Stimulated activated naive CD8-positive, alpha-beta T cell treated with anti-CD3 and anti-CD28 coated beads, Interleukin-15, amount 100 ng/mL, for 72 hours (primary cell): ENCODE data around the gene EIPR1.
A peak's percentile ranks its signal among the peaks of the same experiment; 100 is the strongest.

ENCODE experiments used
- ATAC-seq: fragments of 150-1000 bp; cut with Tn5 transposase; 2 replicates; pipeline ENCODE4 v1.10.0; 2021; ENCODE audit warnings: mild to moderate bottlenecking, moderate library complexity
- DNase-seq, 2 donors: peaks; one replicate each; pipeline ENCODE4 v3.0.0; 2021 to 2022
- H3K27ac Mint-ChIP-seq, 2 donors: one replicate each; pipeline ENCODE4 v1.8.0; 2022; ENCODE audit warnings: mild to moderate bottlenecking in 2 of 2, mixed read lengths in 2 of 2, moderate library complexity in 2 of 2
- H3K27me3 Mint-ChIP-seq: one replicate; pipeline ENCODE4 v1.8.0; 2022; ENCODE audit warnings: mixed read lengths
- H3K4me1 Mint-ChIP-seq: one replicate; pipeline ENCODE4 v1.8.0; 2022; ENCODE audit warnings: mild to moderate bottlenecking, mixed read lengths
- H3K4me3 Mint-ChIP-seq, 2 donors: one replicate each; pipeline ENCODE4 v1.8.0; 2022; ENCODE audit warnings: mild to moderate bottlenecking in 2 of 2, mixed read lengths in 2 of 2, moderate library complexity in 1 of 2
- H3K9me3 Mint-ChIP-seq, 2 donors: one replicate each; pipeline ENCODE4 v1.8.0; 2022; ENCODE audit warnings: mixed read lengths in 2 of 2

The EIPR1 gene

GRCh38 chr2:3198119-3198518 is 179.5 kb downstream of the EIPR1 start:
- Mint-ChIP-seq H3K27me3 (no peaks in the 10 kb centered on the region), H3K4me3 (no peak overlapping the region), H3K27ac (peak overlapping the region in 1 of 2 donors; percentile 48), H3K9me3 (no peaks in the 10 kb centered on the region), H3K4me1 (peaks cover 21% of the 10 kb centered on the region)
- ATAC-seq (peak; percentile 66), DNase-seq (peak in 1 of 2 donors; percentile 26)

- no peak overlapping the region for H3K4me3 Mint-ChIP-seq
- H3K4me1 Mint-ChIP-seq = peaks cover 14% of the 10 kb centered on the region
- peak overlapping the region in 1 of 2 donors; percentile 83 for H3K27ac Mint-ChIP-seq
- ATAC-seq = no peak
- no peaks in the 10 kb centered on the region for H3K27me3 Mint-ChIP-seq
- no peaks in the 10 kb centered on the region for H3K9me3 Mint-ChIP-seq
- DNase-seq = no peak
Observed at GRCh38 chr2:3197308-3197707, 180.3 kb downstream of the EIPR1 start.

- peaks cover 13% of the 10 kb centered on the region for H3K4me1 Mint-ChIP-seq
Observed at GRCh38 chr2:3196716-3197115, 180.9 kb downstream of the EIPR1 start.

GRCh38 chr2:3195641-3196476 is 181.8 kb downstream of the EIPR1 start:
- DNase-seq (no peak), ATAC-seq (no peak)
- H3K4me3 Mint-ChIP-seq = no peak overlapping the region
- no peaks in the 10 kb centered on the region for H3K9me3 Mint-ChIP-seq
- H3K27me3 Mint-ChIP-seq = no peaks in the 10 kb centered on the region
- H3K27ac Mint-ChIP-seq = peak overlapping the region in 1 of 2 donors; percentile 67
- peaks cover 13% of the 10 kb centered on the region for H3K4me1 Mint-ChIP-seq

More at GRCh38 chr2:3196716-3197115, 180.9 kb downstream of the EIPR1 start:
- ATAC-seq (no peak), DNase-seq (no peak)
- Mint-ChIP-seq H3K4me3 (no peak overlapping the region), H3K27me3 (no peaks in the 10 kb centered on the region), H3K27ac (no peak overlapping the region), H3K9me3 (no peaks in the 10 kb centered on the region)

GRCh38 chr2:3194828-3195227 is 182.8 kb downstream of the EIPR1 start:
- DNase-seq = no peak

GRCh38 chr2:3193443-3194330 is 183.9 kb downstream of the EIPR1 start:
- peak overlapping the region in 1 of 2 donors; percentile 77 for H3K27ac Mint-ChIP-seq
- H3K4me1 Mint-ChIP-seq = peaks cover 6% of the 10 kb centered on the region
- DNase-seq (no peak), ATAC-seq (no peak)
- H3K4me3 Mint-ChIP-seq = no peak overlapping the region
- no peaks in the 10 kb centered on the region for H3K9me3 Mint-ChIP-seq
- no peaks in the 10 kb centered on the region for H3K27me3 Mint-ChIP-seq

More at GRCh38 chr2:3194828-3195227, 182.8 kb downstream of the EIPR1 start:
- Mint-ChIP-seq H3K4me1 (peaks cover 12% of the 10 kb centered on the region), H3K4me3 (no peak overlapping the region), H3K27ac (peak overlapping the region in 1 of 2 donors; percentile 59), H3K27me3 (no peaks in the 10 kb centered on the region), H3K9me3 (no peaks in the 10 kb centered on the region)
- no peak for ATAC-seq

GRCh38 chr2:3192920-3193319 is 184.7 kb downstream of the EIPR1 start:
- Mint-ChIP-seq H3K4me3 (no peak overlapping the region), H3K27ac (no peak overlapping the region), H3K27me3 (no peaks in the 10 kb centered on the region), H3K4me1 (no peaks in the 10 kb centered on the region), H3K9me3 (no peaks in the 10 kb centered on the region)
- no peak for DNase-seq
- ATAC-seq = no peak

GRCh38 chr2:3192281-3192818 is 185.3 kb downstream of the EIPR1 start:
- Mint-ChIP-seq H3K27me3 (no peaks in the 10 kb centered on the region), H3K4me3 (no peak overlapping the region), H3K4me1 (no peaks in the 10 kb centered on the region), H3K9me3 (no peaks in the 10 kb centered on the region), H3K27ac (no peak overlapping the region)
- no peak for DNase-seq
- no peak for ATAC-seq

GRCh38 chr2:3189961-3190360 is 187.7 kb downstream of the EIPR1 start:
- Mint-ChIP-seq H3K4me1 (no peaks in the 10 kb centered on the region), H3K27ac (peak overlapping the region in 1 of 2 donors; percentile 54), H3K4me3 (no peak overlapping the region), H3K9me3 (no peaks in the 10 kb centered on the region), H3K27me3 (no peaks in the 10 kb centered on the region)
- ATAC-seq (no peak), DNase-seq (no peak)

- Mint-ChIP-seq H3K27me3 (no peaks in the 10 kb centered on the region), H3K4me3 (no peak overlapping the region), H3K27ac (no peak overlapping the region), H3K4me1 (no peaks in the 10 kb centered on the region), H3K9me3 (no peaks in the 10 kb centered on the region)
- DNase-seq = no peak
- no peak for ATAC-seq
Observed at GRCh38 chr2:3189076-3189591, 188.5 kb downstream of the EIPR1 start.

- no peak for ATAC-seq
- Mint-ChIP-seq H3K4me1 (no peaks in the 10 kb centered on the region), H3K4me3 (no peak overlapping the region), H3K27me3 (no peaks in the 10 kb centered on the region), H3K9me3 (no peaks in the 10 kb centered on the region), H3K27ac (no peak overlapping the region)
- no peak for DNase-seq
Observed at GRCh38 chr2:3188405-3188946, 189.1 kb downstream of the EIPR1 start.

GRCh38 chr2:3187467-3187866 is 190.2 kb downstream of the EIPR1 start:
- H3K27me3 Mint-ChIP-seq = no peaks in the 10 kb centered on the region
- no peak overlapping the region for H3K27ac Mint-ChIP-seq
- DNase-seq (no peak), ATAC-seq (peak; percentile 43)
- no peak overlapping the region for H3K4me3 Mint-ChIP-seq
- no peaks in the 10 kb centered on the region for H3K9me3 Mint-ChIP-seq
- no peaks in the 10 kb centered on the region for H3K4me1 Mint-ChIP-seq

GRCh38 chr2:3186766-3187165 is 190.9 kb downstream of the EIPR1 start:
- Mint-ChIP-seq H3K27me3 (no peaks in the 10 kb centered on the region), H3K9me3 (no peaks in the 10 kb centered on the region), H3K4me1 (no peaks in the 10 kb centered on the region), H3K27ac (peak overlapping the region in 1 of 2 donors; percentile 37), H3K4me3 (no peak overlapping the region)
- ATAC-seq = no peak
- no peak for DNase-seq

- H3K4me3 Mint-ChIP-seq = no peak overlapping the region
- DNase-seq = no peak
- peak overlapping the region in 1 of 2 donors; percentile 69 for H3K27ac Mint-ChIP-seq
Observed at GRCh38 chr2:3185910-3186309, 191.7 kb downstream of the EIPR1 start.

GRCh38 chr2:3185256-3185655 is 192.4 kb downstream of the EIPR1 start:
- no peak for DNase-seq
- H3K9me3 Mint-ChIP-seq = no peaks in the 10 kb centered on the region

More at GRCh38 chr2:3185910-3186309, 191.7 kb downstream of the EIPR1 start:
- Mint-ChIP-seq H3K27me3 (no peaks in the 10 kb centered on the region), H3K4me1 (no peaks in the 10 kb centered on the region), H3K9me3 (no peaks in the 10 kb centered on the region)
- ATAC-seq = no peak

More at GRCh38 chr2:3185256-3185655, 192.4 kb downstream of the EIPR1 start:
- Mint-ChIP-seq H3K27ac (peak overlapping the region in 1 of 2 donors; percentile 15), H3K4me1 (no peaks in the 10 kb centered on the region), H3K27me3 (no peaks in the 10 kb centered on the region), H3K4me3 (no peak overlapping the region)
- no peak for ATAC-seq
